Measurements from ENCODE around the gene PNMA3. TPM values are rescaled to one million over a fixed set of nuclear protein-coding genes. Genes with fewer than 3 reads are reported as not detected.
"Not testable (repeated sequence)": the region's sequence is repeated elsewhere in the genome, so short reads cannot be mapped to it uniquely, and the experiment has no call there.

PNMA3 gene
- polyA plus RNA-seq, 1 donor, result 65.1 TPM

- H3K27ac ChIP-seq (ENCODE audit: low read length); H3K27me3 ChIP-seq (ENCODE audit: control insufficient read depth, insufficient read depth, low read length); H3K9me3 ChIP-seq (ENCODE audit: control insufficient read depth, low read depth, low read length); DNase-seq; H3K4me3 ChIP-seq (ENCODE audit: low read length); H3K36me3 ChIP-seq (ENCODE audit: control insufficient read depth, insufficient read depth, low read length): not testable (repeated sequence)
- WGBS (ENCODE audit: insufficient coverage, low lambda C conversion rate), result no CpG with 5 or more reads among the region's 12 CpGs
- H3K4me1 ChIP-seq (ENCODE audit: control insufficient read depth, insufficient read depth, low read length), result peaks cover 23% of the 10 kb centered on the region
These were observed 10.1 kb downstream of the PNMA3 start for GRCh38 chrX:153066402-153066801.

GRCh38 chrX:153071909-153072583 is 15.8 kb downstream of the PNMA3 start, which contains the start of gene PNMA6A:
TSS of gene PNMA6A (plus strand) at chrX:153072454. CDS start at chrX:153073063, 609 bp downstream.
- WGBS (ENCODE audit: insufficient coverage, low lambda C conversion rate), result no CpG with 5 or more reads among the region's 76 CpGs
- H3K36me3 ChIP-seq (ENCODE audit: control insufficient read depth, insufficient read depth, low read length); H3K4me1 ChIP-seq (ENCODE audit: control insufficient read depth, insufficient read depth, low read length); H3K4me3 ChIP-seq (ENCODE audit: low read length); H3K27me3 ChIP-seq (ENCODE audit: control insufficient read depth, insufficient read depth, low read length); H3K27ac ChIP-seq (ENCODE audit: low read length); DNase-seq; H3K9me3 ChIP-seq (ENCODE audit: control insufficient read depth, low read depth, low read length): not testable (repeated sequence)

- not testable (repeated sequence) for H3K9me3 ChIP-seq (ENCODE audit: control insufficient read depth, low read depth, low read length); DNase-seq; H3K4me1 ChIP-seq (ENCODE audit: control insufficient read depth, insufficient read depth, low read length); H3K36me3 ChIP-seq (ENCODE audit: control insufficient read depth, insufficient read depth, low read length); H3K27me3 ChIP-seq (ENCODE audit: control insufficient read depth, insufficient read depth, low read length); H3K4me3 ChIP-seq (ENCODE audit: low read length); H3K27ac ChIP-seq (ENCODE audit: low read length)
- WGBS (ENCODE audit: insufficient coverage, low lambda C conversion rate), result no CpG with 5 or more reads among the region's 29 CpGs
These were observed 17.1 kb downstream of the PNMA3 start for GRCh38 chrX:153073331-153073730.

GRCh38 chrX:153074262-153074899 is 18.1 kb downstream of the PNMA3 start:
- Histone ChIP-seq H3K27me3 (ENCODE audit: control insufficient read depth, insufficient read depth, low read length) (no peaks in the 10 kb centered on the region), H3K9me3 (ENCODE audit: control insufficient read depth, low read depth, low read length) (no peaks in the 10 kb centered on the region), H3K4me1 (ENCODE audit: control insufficient read depth, insufficient read depth, low read length) (no peaks in the 10 kb centered on the region), H3K27ac (ENCODE audit: low read length) (no peak overlapping the region), H3K4me3 (ENCODE audit: low read length) (no peak overlapping the region), H3K36me3 (ENCODE audit: control insufficient read depth, insufficient read depth, low read length) (no peaks in the 10 kb centered on the region)
- WGBS (ENCODE audit: insufficient coverage, low lambda C conversion rate), result no CpG with 5 or more reads among the region's 24 CpGs
- DNase-seq, result peak in 1 of 2 donors; percentile 45

DNA sequence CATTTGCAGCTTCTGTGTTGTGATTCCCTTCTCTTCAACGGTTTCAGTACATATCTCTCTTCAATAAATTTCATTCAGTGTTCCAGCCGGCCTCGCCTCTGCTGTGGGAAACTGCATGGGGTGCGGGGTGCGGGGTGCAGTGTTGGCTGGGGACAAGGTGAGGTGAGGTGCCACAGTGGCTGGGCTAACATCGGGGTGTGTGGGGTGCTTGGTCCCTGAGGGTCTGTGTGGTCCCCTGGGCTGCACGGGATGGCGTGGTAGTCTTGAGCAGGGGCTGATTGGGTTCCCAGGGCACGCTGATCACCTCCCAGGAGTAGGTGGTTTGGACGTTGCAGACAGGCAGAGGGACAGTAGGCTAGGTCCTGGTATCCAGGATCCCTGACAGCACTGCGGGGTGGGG is 18.7 kb downstream of the PNMA3 start:
- no peaks in the 10 kb centered on the region for H3K36me3 ChIP-seq (ENCODE audit: control insufficient read depth, insufficient read depth, low read length)
- H3K4me3 ChIP-seq (ENCODE audit: low read length), result no peak overlapping the region
- DNase-seq, result no peak
- H3K27ac ChIP-seq (ENCODE audit: low read length), result no peak overlapping the region
- no peaks in the 10 kb centered on the region for H3K9me3 ChIP-seq (ENCODE audit: control insufficient read depth, low read depth, low read length)
- no peaks in the 10 kb centered on the region for H3K27me3 ChIP-seq (ENCODE audit: control insufficient read depth, insufficient read depth, low read length)
- H3K4me1 ChIP-seq (ENCODE audit: control insufficient read depth, insufficient read depth, low read length), result no peaks in the 10 kb centered on the region
- no CpG with 5 or more reads among the region's 11 CpGs for WGBS (ENCODE audit: insufficient coverage, low lambda C conversion rate)

DNA sequence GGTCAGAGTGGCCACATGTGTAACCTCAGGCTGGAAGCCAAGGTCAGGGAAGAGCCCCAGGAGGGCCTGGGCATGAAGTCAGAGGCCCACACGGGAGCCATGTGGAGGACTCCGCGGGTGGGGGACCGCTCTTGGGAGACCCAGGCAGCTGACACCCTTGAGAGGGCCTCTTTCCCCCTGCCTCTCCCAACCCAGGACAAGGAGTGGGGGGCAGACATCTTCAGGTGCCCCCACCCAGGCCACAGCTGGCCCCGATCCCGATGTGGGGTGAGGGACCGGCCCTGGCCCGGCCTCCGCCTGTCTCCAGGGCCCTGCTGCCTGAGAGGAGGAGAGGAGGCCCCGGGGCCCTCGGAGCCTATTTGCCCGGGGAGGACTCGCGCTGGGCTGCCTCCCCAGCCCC is 19.1 kb downstream of the PNMA3 start:
- Histone ChIP-seq H3K36me3 (ENCODE audit: control insufficient read depth, insufficient read depth, low read length) (no peaks in the 10 kb centered on the region), H3K27ac (ENCODE audit: low read length) (no peak overlapping the region), H3K4me1 (ENCODE audit: control insufficient read depth, insufficient read depth, low read length) (no peaks in the 10 kb centered on the region), H3K9me3 (ENCODE audit: control insufficient read depth, low read depth, low read length) (no peaks in the 10 kb centered on the region), H3K4me3 (ENCODE audit: low read length) (no peak overlapping the region), H3K27me3 (ENCODE audit: control insufficient read depth, insufficient read depth, low read length) (no peaks in the 10 kb centered on the region)
- DNase-seq, result no peak
- no CpG with 5 or more reads among the region's 14 CpGs for WGBS (ENCODE audit: insufficient coverage, low lambda C conversion rate)

GRCh38 chrX:153077437-153078135 is 21.3 kb downstream of the PNMA3 start:
- not testable (repeated sequence) for H3K4me3 ChIP-seq (ENCODE audit: low read length); H3K9me3 ChIP-seq (ENCODE audit: control insufficient read depth, low read depth, low read length); DNase-seq; H3K27me3 ChIP-seq (ENCODE audit: control insufficient read depth, insufficient read depth, low read length); H3K27ac ChIP-seq (ENCODE audit: low read length); H3K36me3 ChIP-seq (ENCODE audit: control insufficient read depth, insufficient read depth, low read length); H3K4me1 ChIP-seq (ENCODE audit: control insufficient read depth, insufficient read depth, low read length)
- no CpG with 5 or more reads among the region's 76 CpGs for WGBS (ENCODE audit: insufficient coverage, low lambda C conversion rate)

GRCh38 chrX:153083238-153083923 is 27.1 kb downstream of the PNMA3 start:
- not testable (repeated sequence) for H3K4me3 ChIP-seq (ENCODE audit: low read length); H3K36me3 ChIP-seq (ENCODE audit: control insufficient read depth, insufficient read depth, low read length); H3K27me3 ChIP-seq (ENCODE audit: control insufficient read depth, insufficient read depth, low read length); H3K9me3 ChIP-seq (ENCODE audit: control insufficient read depth, low read depth, low read length); H3K4me1 ChIP-seq (ENCODE audit: control insufficient read depth, insufficient read depth, low read length); DNase-seq; H3K27ac ChIP-seq (ENCODE audit: low read length)
- WGBS (ENCODE audit: insufficient coverage, low lambda C conversion rate), result no CpG with 5 or more reads among the region's 23 CpGs

- DNase-seq, result no peak
- Histone ChIP-seq H3K27me3 (ENCODE audit: control insufficient read depth, insufficient read depth, low read length) (no peaks in the 10 kb centered on the region), H3K36me3 (ENCODE audit: control insufficient read depth, insufficient read depth, low read length) (no peaks in the 10 kb centered on the region), H3K9me3 (ENCODE audit: control insufficient read depth, low read depth, low read length) (no peaks in the 10 kb centered on the region), H3K4me3 (ENCODE audit: low read length) (no peak overlapping the region), H3K27ac (ENCODE audit: low read length) (no peak overlapping the region), H3K4me1 (ENCODE audit: control insufficient read depth, insufficient read depth, low read length) (no peaks in the 10 kb centered on the region)
- WGBS (ENCODE audit: insufficient coverage, low lambda C conversion rate), result no CpG with 5 or more reads among the region's 3 CpGs
These were observed 46.1 kb downstream of the PNMA3 start for GRCh38 chrX:153102418-153102817.

DNA sequence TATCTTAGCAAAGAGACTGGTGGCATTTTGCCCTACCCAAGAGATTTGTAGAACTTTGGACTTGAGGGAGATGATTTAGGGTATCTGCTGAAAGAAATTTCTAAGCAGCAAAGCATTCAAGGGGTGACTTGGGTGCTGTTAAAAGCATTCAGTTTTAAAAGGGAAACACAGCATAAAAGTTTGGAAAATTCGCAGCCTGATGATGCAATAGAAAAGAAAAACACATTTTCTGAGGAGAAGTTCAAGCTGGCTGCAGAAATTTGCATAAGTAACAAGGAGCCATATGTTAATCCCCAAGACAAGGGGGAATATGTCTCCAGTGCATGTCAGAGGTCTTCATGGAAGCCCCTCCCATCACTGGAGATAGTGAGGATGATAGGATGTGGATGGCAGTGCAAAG is 48.7 kb downstream of the PNMA3 start:
- not testable (repeated sequence) for H3K9me3 ChIP-seq (ENCODE audit: control insufficient read depth, low read depth, low read length); H3K27me3 ChIP-seq (ENCODE audit: control insufficient read depth, insufficient read depth, low read length); H3K4me3 ChIP-seq (ENCODE audit: low read length); DNase-seq; H3K4me1 ChIP-seq (ENCODE audit: control insufficient read depth, insufficient read depth, low read length); H3K27ac ChIP-seq (ENCODE audit: low read length); H3K36me3 ChIP-seq (ENCODE audit: control insufficient read depth, insufficient read depth, low read length)
- no CpG with 5 or more reads among the region's 1 CpG for WGBS (ENCODE audit: insufficient coverage, low lambda C conversion rate)

Data from large intestine (tissue), 3 donors.